PC-9 (cell line): ENCODE measurements around the gene NEB. TPM values are rescaled to one million over a fixed set of nuclear protein-coding genes. Genes with fewer than 3 reads are reported as not detected.

Source experiments
- BruUV-seq: library from RNA; stranded (reverse); fragments of 400-500 nt; replicated peaks from 2 replicates; lab custom pipeline; 2021; lab: Mats Ljungman, UMichigan
- CTCF ChIA-PET: fragments of 300-600 bp; sonication (Branson Sonifier 250); formaldehyde crosslinking; loops from one replicate; lab custom pipeline; 2022; ENCODE audit warnings: antibody characterized with exemption; lab: Charles Lee
- POLR2A ChIA-PET: fragments of 300-600 bp; sonication (Branson Sonifier 250); formaldehyde crosslinking; loops from one replicate; lab custom pipeline; 2022; ENCODE audit warnings: antibody characterized with exemption; ENCODE audit not compliant: unreplicated experiment; lab: Charles Lee
- DNase-seq, 2 experiments: peaks; one replicate each; pipeline versions ENCODE4 v3.0.0 to v3.0.0-alpha.2; 2015 to 2022; ENCODE audit warnings: mixed read lengths in 1 of 2
- H2AFZ ChIP-seq: fragments of 200-600 bp; sonication (generic); 2 replicates; pipeline ENCODE4 v1.8.1; 2017; ENCODE audit warnings: antibody characterized with exemption
- H3F3A ChIP-seq: fragments of 200-600 bp; sonication (generic); 2 replicates; pipeline ENCODE4 v1.8.1; 2017; ENCODE audit warnings: antibody characterized with exemption, mild to moderate bottlenecking, low read depth; ENCODE audit not compliant: insufficient read depth
- H3K27ac ChIP-seq: fragments of 200-600 bp; sonication (generic); 2 replicates; pipeline ENCODE4 v1.6.1; 2016; ENCODE audit warnings: mixed run types
- H3K27me3 ChIP-seq: fragments of 200-600 bp; sonication (generic); 2 replicates; pipeline ENCODE4 v1.6.1; 2016; ENCODE audit warnings: low read depth, mixed run types; ENCODE audit not compliant: insufficient read depth
- H3K36me3 ChIP-seq: fragments of 200-600 bp; sonication (generic); 2 replicates; pipeline ENCODE4 v1.6.1; 2016; ENCODE audit warnings: low read depth, mixed run types
- H3K4me1 ChIP-seq: fragments of 200-600 bp; sonication (generic); replicated peaks from 2 replicates; pipeline ENCODE4 v1.6.1; 2016; ENCODE audit warnings: mixed run types; ENCODE audit not compliant: insufficient read depth
- H3K4me2 ChIP-seq: fragments of 200-600 bp; sonication (generic); 2 replicates; pipeline ENCODE4 v1.6.1; 2017; ENCODE audit warnings: mixed run types
- H3K4me3 ChIP-seq: fragments of 200-600 bp; sonication (generic); 2 replicates; pipeline ENCODE4 v1.6.1; 2016; ENCODE audit warnings: mixed run types
- H3K79me2 ChIP-seq: fragments of 200-600 bp; sonication (generic); 2 replicates; pipeline ENCODE4 v1.6.1; 2017; ENCODE audit warnings: low read depth, mixed run types
- H3K9me2 ChIP-seq: fragments of 200-600 bp; sonication (generic); 2 replicates; pipeline ENCODE4 v1.8.1; 2017; ENCODE audit warnings: mild to moderate bottlenecking; ENCODE audit not compliant: insufficient read depth
- H3K9me3 ChIP-seq: fragments of 200-600 bp; sonication (generic); 2 replicates; pipeline ENCODE4 v1.8.1; 2016; ENCODE audit warnings: low read depth; ENCODE audit not compliant: insufficient read depth
- H4K20me1 ChIP-seq: fragments of 200-600 bp; sonication (generic); 2 replicates; pipeline ENCODE4 v1.8.1; 2017; ENCODE audit not compliant: insufficient read depth
- EZH2 ChIP-seq: fragments of 200-600 bp; sonication (generic); IDR thresholded peaks from 2 replicates; pipeline ENCODE4 v1.8.0; 2017; ENCODE audit warnings: antibody characterized with exemption, low read depth
- intact Hi-C: fragments of 100-400 bp; cut with micrococcal nuclease; formaldehyde crosslinking; loops from one replicate; pipeline ENCODE4 v1.10.0; 2022; ENCODE audit not compliant: unreplicated experiment
- total RNA-seq: library from RNA; stranded (reverse); gene quantifications from 2 replicates; pipeline ENCODE4 v1.2.3, GENCODE V29; 2021
- TF ChIP-seq, protein P1 (sequence below): fragments of 200-600 bp; sonication (generic); conservative IDR thresholded peaks from 2 replicates; pipeline ENCODE4 v1.6.1; 2017; ENCODE audit warnings: mixed run types, antibody characterized with exemption, mild to moderate bottlenecking, moderate library complexity

The NEB gene
- total RNA-seq, 1 experiment from 2014 or later: 0.15 TPM

DNA sequence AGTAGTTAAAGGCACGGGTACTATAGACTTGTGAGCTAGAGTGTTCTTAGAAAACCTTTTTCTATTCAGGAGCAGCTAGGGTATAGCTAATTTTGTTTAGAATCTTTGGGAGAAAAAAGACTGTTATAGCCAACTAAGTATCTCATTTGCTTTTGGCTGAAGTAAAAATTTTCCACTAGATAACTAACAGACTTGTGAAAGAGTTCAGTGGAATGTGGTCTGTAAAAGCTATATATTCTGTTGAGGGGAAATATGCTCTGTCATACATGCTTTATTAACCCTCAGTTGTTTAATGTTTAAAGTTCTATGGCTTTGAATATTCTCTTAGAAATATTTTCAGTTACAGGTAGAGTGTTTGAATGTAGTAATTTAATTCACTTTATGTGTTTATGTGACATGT lies 274.9 kb downstream of the NEB start:
- TF ChIP-seq, protein P1, sequence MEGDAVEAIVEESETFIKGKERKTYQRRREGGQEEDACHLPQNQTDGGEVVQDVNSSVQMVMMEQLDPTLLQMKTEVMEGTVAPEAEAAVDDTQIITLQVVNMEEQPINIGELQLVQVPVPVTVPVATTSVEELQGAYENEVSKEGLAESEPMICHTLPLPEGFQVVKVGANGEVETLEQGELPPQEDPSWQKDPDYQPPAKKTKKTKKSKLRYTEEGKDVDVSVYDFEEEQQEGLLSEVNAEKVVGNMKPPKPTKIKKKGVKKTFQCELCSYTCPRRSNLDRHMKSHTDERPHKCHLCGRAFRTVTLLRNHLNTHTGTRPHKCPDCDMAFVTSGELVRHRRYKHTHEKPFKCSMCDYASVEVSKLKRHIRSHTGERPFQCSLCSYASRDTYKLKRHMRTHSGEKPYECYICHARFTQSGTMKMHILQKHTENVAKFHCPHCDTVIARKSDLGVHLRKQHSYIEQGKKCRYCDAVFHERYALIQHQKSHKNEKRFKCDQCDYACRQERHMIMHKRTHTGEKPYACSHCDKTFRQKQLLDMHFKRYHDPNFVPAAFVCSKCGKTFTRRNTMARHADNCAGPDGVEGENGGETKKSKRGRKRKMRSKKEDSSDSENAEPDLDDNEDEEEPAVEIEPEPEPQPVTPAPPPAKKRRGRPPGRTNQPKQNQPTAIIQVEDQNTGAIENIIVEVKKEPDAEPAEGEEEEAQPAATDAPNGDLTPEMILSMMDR: no peak
- no peak for TF ChIP-seq EZH2
- Histone ChIP-seq H2AFZ (no peak overlapping the region), H3K9me2 (no peaks in the 10 kb centered on the region), H3K4me3 (no peak overlapping the region), H3K79me2 (no peaks in the 10 kb centered on the region), H3K4me1 (no peaks in the 10 kb centered on the region), H3K36me3 (peaks cover 28% of the 10 kb centered on the region), H3K27me3 (no peaks in the 10 kb centered on the region), H3K27ac (no peak overlapping the region), H3K4me2 (no peak overlapping the region), H3K9me3 (no peaks in the 10 kb centered on the region), H4K20me1 (no peaks in the 10 kb centered on the region), H3F3A (no peaks in the 10 kb centered on the region; the same call in 1 of the 2 replicates)
- BruUV-seq: no TSS peak
- no peak for DNase-seq
- ChIA-PET POLR2A (no interaction called here), CTCF (no interaction called here)
- intact Hi-C loops: no loop called here

- Histone ChIP-seq H3K27ac (no peak overlapping the region), H3K4me2 (no peak overlapping the region), H3K27me3 (no peaks in the 10 kb centered on the region), H3K9me3 (no peaks in the 10 kb centered on the region), H3K9me2 (no peaks in the 10 kb centered on the region), H4K20me1 (no peaks in the 10 kb centered on the region; the same call in 1 of the 2 replicates), H3F3A (no peaks in the 10 kb centered on the region; the same call in 1 of the 2 replicates), H3K36me3 (peaks cover 22% of the 10 kb centered on the region), H3K79me2 (no peaks in the 10 kb centered on the region), H3K4me1 (no peaks in the 10 kb centered on the region), H2AFZ (no peak overlapping the region), H3K4me3 (no peak overlapping the region)
- CTCF ChIA-PET: interaction anchor here (0.7 kb wide), 1 partner anchor 1841 kb away, joined by 3 read pairs; no protein-coding TSS in a partner anchor
- no TSS peak for BruUV-seq
- intact Hi-C loops: no loop called here
- POLR2A ChIA-PET: no interaction called here
- DNase-seq: no peak
- TF ChIP-seq EZH2: no peak
- TF ChIP-seq, protein P1: no peak
These were observed 295.1 kb downstream of the NEB start for GRCh38 chr2:151439127-151439526.

- no peaks in the 10 kb centered on the region; the same call in 1 of the 2 replicates for H3F3A ChIP-seq
- no peaks in the 10 kb centered on the region for H3K9me2 ChIP-seq
- BruUV-seq: no TSS peak
- CTCF ChIA-PET: no interaction called here
- intact Hi-C loops: no loop called here
- H3K27ac ChIP-seq: no peak overlapping the region
- H3K9me3 ChIP-seq: no peaks in the 10 kb centered on the region
- no peak overlapping the region for H3K4me3 ChIP-seq
- DNase-seq: no peak
- no peaks in the 10 kb centered on the region for H3K4me1 ChIP-seq
- POLR2A ChIA-PET: no interaction called here
- H2AFZ ChIP-seq: no peak overlapping the region
- H3K27me3 ChIP-seq: no peaks in the 10 kb centered on the region
- H3K4me2 ChIP-seq: no peak overlapping the region
- H4K20me1 ChIP-seq: no peaks in the 10 kb centered on the region; the same call in 1 of the 2 replicates
- TF ChIP-seq, protein P1: no peak
- no peak for TF ChIP-seq EZH2
- peaks cover 18% of the 10 kb centered on the region for H3K36me3 ChIP-seq
- no peaks in the 10 kb centered on the region for H3K79me2 ChIP-seq
These were observed 295.8 kb downstream of the NEB start for GRCh38 chr2:151438506-151438905.
